K562 (cell line): ENCODE results near the gene PSME4.
"Not testable (repeated sequence)": the region's sequence is repeated elsewhere in the genome, so short reads cannot be mapped to it uniquely, and the experiment has no call there.

Experiments used
- MAZ ChIP-seq, 2 experiments: fragments of 450-650 bp in 1 of 2; sonication (generic) in 1 of 2; formaldehyde crosslinking; IDR thresholded peaks in 1 of 2; conservative IDR thresholded peaks in 1 of 2; 2 replicates each; pipeline versions ENCODE4 v1.4.0 to v1.5.0; 2020; ENCODE audit warnings: mild to moderate bottlenecking in 1 of 2, missing genetic modification reagents in 1 of 2
- SP2 ChIP-seq: IDR thresholded peaks from 2 replicates; pipeline ENCODE4 v1.6.1; 2011; ENCODE audit warnings: mild to moderate bottlenecking, low read depth, low read length, moderate library complexity; ENCODE audit not compliant: poor library complexity, severe bottlenecking; ENCODE audit errors: extremely low read depth
- ZNF696 ChIP-seq: fragments of 250-450 bp; sonication (Bioruptor Pico); conservative IDR thresholded peaks from 2 replicates; pipeline ENCODE4 v1.4.0; 2020; ENCODE audit warnings: mild to moderate bottlenecking, moderate library complexity
- TF ChIP-seq, protein P1 (sequence below), 3 experiments: IDR thresholded peaks in 2 of 3; conservative IDR thresholded peaks in 1 of 3; 2 replicates each; pipeline ENCODE4 v1.5.1; 2011 to 2012; ENCODE audit warnings: low read length in 3 of 3, mild to moderate bottlenecking in 3 of 3, control low read depth in 2 of 3, improper control_type of control experiment in 1 of 3, inconsistent platforms in 1 of 3, low read depth in 1 of 3, mixed read lengths in 1 of 3, moderate library complexity in 1 of 3; ENCODE audit not compliant: insufficient read depth in 2 of 3
- TF ChIP-seq, protein P2 (sequence below): IDR thresholded peaks from 3 replicates; pipeline ENCODE4 v1.6.1; 2011; ENCODE audit warnings: borderline replicate concordance, mild to moderate bottlenecking, moderate library complexity; ENCODE audit not compliant: insufficient read length; ENCODE audit errors: extremely low read depth

DNA sequence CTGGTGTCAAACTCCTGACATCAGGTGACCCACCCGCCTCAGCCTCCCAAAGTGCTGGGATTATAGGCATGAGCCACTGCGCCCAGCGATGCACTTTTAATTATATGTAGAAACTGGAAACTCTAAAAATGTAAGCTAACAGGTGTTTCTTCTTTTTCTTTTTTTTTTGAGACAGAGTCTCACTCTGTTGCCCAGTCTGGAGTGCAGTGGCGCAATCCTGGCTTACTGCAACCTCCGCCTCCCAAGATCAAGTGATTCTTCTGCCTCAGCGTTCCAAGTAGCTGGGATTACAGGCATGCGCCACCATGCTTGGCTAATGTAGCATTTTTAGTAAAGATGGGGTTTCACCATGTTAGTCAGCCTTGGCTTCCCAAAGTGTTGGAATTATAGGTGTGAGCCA is 129.1 kb downstream of the PSME4 start:
- TF ChIP-seq, protein P1, sequence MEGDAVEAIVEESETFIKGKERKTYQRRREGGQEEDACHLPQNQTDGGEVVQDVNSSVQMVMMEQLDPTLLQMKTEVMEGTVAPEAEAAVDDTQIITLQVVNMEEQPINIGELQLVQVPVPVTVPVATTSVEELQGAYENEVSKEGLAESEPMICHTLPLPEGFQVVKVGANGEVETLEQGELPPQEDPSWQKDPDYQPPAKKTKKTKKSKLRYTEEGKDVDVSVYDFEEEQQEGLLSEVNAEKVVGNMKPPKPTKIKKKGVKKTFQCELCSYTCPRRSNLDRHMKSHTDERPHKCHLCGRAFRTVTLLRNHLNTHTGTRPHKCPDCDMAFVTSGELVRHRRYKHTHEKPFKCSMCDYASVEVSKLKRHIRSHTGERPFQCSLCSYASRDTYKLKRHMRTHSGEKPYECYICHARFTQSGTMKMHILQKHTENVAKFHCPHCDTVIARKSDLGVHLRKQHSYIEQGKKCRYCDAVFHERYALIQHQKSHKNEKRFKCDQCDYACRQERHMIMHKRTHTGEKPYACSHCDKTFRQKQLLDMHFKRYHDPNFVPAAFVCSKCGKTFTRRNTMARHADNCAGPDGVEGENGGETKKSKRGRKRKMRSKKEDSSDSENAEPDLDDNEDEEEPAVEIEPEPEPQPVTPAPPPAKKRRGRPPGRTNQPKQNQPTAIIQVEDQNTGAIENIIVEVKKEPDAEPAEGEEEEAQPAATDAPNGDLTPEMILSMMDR (IDR thresholded peaks at IDR 0.05 in 2 of 3, conservative IDR thresholded peaks at IDR 0.05 in 1 of 3; ENCODE audit: insufficient read depth in 2 of 3, low read depth in 1 of 3, low read length in 3 of 3), result not testable (repeated sequence)
- TF ChIP-seq ZNF696; MAZ (CRISPR knock-in tag; conservative IDR thresholded peaks at IDR 0.05 in 1 of 2, IDR thresholded peaks at IDR 0.05 in 1 of 2); SP2: not testable (repeated sequence)
- TF ChIP-seq, protein P2, sequence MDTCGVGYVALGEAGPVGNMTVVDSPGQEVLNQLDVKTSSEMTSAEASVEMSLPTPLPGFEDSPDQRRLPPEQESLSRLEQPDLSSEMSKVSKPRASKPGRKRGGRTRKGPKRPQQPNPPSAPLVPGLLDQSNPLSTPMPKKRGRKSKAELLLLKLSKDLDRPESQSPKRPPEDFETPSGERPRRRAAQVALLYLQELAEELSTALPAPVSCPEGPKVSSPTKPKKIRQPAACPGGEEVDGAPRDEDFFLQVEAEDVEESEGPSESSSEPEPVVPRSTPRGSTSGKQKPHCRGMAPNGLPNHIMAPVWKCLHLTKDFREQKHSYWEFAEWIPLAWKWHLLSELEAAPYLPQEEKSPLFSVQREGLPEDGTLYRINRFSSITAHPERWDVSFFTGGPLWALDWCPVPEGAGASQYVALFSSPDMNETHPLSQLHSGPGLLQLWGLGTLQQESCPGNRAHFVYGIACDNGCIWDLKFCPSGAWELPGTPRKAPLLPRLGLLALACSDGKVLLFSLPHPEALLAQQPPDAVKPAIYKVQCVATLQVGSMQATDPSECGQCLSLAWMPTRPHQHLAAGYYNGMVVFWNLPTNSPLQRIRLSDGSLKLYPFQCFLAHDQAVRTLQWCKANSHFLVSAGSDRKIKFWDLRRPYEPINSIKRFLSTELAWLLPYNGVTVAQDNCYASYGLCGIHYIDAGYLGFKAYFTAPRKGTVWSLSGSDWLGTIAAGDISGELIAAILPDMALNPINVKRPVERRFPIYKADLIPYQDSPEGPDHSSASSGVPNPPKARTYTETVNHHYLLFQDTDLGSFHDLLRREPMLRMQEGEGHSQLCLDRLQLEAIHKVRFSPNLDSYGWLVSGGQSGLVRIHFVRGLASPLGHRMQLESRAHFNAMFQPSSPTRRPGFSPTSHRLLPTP, result not testable (repeated sequence)
